GM21515 (cell line): Measurements from ENCODE around the gene EIF3J.
"Not testable (repeated sequence)": the region's sequence is repeated elsewhere in the genome, so short reads cannot be mapped to it uniquely, and the experiment has no call there.

ENCODE experiments used
- ATAC-seq: cut with Tn5 transposase; IDR thresholded peaks from one replicate; pipeline ENCODE4 v1.9.1; 2021; ENCODE audit not compliant: unreplicated experiment

EIF3J gene, protein sequence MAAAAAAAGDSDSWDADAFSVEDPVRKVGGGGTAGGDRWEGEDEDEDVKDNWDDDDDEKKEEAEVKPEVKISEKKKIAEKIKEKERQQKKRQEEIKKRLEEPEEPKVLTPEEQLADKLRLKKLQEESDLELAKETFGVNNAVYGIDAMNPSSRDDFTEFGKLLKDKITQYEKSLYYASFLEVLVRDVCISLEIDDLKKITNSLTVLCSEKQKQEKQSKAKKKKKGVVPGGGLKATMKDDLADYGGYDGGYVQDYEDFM

GRCh38 chr15:44536962-44537734 is at the start of gene EIF3J:
EIF3J (plus strand) TSS chr15:44537147; CDS start chr15:44537195, 48 bp downstream.
- peak; percentile 80 for ATAC-seq

DNA sequence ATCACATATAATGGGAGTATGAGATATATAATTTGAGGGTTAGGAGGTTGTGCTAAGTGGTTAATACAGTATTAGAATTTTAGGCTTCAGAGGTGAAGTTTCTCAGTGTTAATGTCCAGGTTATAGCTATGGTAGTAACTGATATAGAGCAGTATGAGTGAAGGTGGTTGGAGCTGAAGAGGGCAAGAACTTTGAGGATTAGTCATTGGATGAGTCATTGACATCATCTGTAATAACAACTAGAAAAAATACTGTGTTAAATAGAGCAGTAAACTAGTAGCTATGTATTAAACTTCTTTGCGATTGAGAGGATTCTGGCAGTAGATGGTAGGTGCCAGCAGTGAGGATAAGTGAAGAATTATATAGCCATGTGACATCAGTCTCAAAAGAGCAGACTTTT is 47.5 kb upstream of the EIF3J start:
- no peak for ATAC-seq

GRCh38 chr15:44490622-44491021 is 46.3 kb upstream of the EIF3J start:
- ATAC-seq = no peak

- ATAC-seq = no peak
Observed at GRCh38 chr15:44492040-44492439, 44.9 kb upstream of the EIF3J start.

DNA sequence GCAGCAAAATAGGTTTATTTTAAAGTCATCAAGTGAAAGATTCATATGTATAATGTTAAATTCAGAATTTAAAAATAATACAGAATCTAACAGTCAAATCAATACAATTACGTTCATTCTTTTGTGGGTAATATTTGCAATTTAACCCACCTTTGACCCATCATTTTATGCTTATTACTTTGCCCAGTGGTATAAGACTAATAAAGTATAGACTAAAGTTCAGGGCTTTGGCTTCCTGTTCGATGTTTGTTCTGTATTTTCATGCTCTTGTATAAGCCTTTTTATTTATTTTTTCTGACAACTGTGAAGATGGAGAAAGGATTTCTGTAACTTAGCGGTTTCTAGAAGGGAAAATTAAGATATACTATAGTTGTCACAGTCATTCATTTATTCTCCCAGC is 44.3 kb upstream of the EIF3J start:
- no peak for ATAC-seq

DNA sequence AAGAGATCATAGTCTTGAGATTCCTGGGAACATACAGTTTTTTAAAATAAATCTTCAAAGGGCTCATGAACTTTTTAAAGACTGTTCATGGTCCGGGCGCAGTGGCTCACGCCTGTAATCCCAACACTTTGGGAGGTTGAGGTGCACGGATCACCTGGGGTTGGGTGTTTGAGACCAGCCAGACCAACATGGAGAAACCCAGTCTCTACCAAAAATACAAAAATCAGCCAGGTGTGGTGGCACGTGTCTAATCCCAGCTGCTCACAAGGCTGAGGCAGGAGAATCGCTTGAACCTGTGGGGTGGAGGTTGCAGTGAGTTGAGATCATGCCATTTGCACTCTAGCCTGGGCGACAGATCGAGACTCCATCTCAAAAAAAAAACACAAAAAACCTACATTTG is 41.4 kb upstream of the EIF3J start:
- ATAC-seq = no peak

- no peak for ATAC-seq
Observed at GRCh38 chr15:44500555-44500954, 36.4 kb upstream of the EIF3J start.

- no peak for ATAC-seq
Observed at GRCh38 chr15:44501768-44502366, 35.1 kb upstream of the EIF3J start.

GRCh38 chr15:44516436-44516835 is 20.5 kb upstream of the EIF3J start:
- ATAC-seq = no peak

GRCh38 chr15:44519537-44519936 is 17.4 kb upstream of the EIF3J start:
- no peak for ATAC-seq

DNA sequence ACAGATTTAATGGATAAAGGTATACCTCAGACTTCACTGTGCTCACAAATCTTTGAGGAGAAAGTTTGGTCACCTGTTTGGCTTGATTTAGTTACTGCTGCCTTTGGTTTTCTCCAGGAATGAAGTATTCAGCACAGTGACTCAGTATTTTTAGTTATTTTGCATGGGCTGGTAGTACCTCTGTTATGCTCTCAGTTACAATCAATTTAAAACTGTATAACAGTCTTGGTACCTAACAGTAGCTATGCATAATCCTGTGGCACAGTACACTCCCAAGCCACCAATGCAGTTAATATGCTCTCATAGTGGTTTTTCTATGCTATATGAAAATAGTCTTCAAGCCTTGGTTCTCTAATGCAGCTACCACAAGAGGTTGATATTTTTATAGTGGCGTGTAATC is 11.9 kb upstream of the EIF3J start:
- ATAC-seq = no peak

GRCh38 chr15:44527241-44527640 is 9.7 kb upstream of the EIF3J start:
- no peak for ATAC-seq

DNA sequence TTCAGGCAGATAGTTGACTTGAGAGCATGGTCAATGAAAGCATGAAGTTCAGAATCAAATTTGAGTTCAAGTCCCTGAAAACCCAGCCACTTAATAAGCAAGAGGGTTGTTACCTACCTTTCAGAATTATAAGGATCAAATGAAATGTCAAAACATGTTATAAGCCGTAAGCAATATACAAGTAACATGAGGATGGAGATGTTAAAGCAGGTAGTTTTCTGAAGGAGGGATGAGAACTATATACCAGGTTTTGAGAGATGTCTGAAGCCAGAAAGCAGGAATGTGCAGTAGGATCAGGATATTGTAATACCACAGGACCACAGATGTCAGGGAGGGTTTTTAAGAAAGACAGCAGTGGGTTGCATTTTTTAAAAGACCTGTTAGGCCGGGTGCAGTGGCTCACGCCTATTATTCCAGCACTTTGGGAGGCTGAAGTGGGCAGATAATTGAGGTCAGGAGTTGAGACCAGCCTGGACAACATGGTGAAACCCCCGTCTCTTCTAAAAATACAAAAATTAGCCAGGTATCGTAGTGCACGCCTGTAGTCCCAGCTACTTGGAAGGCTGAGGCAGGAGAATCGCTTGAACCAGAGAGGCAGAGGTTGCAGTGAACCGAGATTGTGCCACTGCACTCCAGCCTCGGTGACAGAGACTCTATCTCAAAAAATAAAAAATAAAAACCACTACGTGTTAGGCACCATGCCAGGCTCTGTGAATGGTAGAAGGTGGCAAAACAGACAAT is 6.9 kb upstream of the EIF3J start:
- ATAC-seq = no peak

- ATAC-seq = no peak
Observed at GRCh38 chr15:44530653-44531052, 6.3 kb upstream of the EIF3J start.

GRCh38 chr15:44532275-44532674 is 4.7 kb upstream of the EIF3J start:
- not testable (repeated sequence) for ATAC-seq

DNA sequence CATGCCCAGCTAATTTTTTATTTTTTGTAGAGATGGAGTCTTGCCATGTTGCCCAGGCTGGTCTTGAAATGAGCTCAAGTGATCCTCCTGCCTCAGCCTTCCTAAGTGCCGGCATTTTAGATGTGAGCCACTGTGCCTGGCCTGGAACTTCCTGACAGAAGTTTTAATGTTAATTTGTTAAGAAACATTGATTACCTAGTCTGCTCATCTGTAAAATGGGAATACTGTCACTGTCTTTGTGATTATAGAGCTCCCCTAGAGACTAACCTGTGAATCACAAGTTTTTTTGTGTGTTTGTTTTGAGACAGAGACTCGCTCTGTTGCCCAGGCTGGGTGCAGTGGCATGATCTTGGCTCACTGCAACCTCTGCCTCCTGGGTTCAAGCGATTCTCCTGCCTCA is 4.3 kb upstream of the EIF3J start:
- no peak for ATAC-seq

GRCh38 chr15:44535092-44535491 is 1.9 kb upstream of the EIF3J start:
- ATAC-seq = no peak

DNA sequence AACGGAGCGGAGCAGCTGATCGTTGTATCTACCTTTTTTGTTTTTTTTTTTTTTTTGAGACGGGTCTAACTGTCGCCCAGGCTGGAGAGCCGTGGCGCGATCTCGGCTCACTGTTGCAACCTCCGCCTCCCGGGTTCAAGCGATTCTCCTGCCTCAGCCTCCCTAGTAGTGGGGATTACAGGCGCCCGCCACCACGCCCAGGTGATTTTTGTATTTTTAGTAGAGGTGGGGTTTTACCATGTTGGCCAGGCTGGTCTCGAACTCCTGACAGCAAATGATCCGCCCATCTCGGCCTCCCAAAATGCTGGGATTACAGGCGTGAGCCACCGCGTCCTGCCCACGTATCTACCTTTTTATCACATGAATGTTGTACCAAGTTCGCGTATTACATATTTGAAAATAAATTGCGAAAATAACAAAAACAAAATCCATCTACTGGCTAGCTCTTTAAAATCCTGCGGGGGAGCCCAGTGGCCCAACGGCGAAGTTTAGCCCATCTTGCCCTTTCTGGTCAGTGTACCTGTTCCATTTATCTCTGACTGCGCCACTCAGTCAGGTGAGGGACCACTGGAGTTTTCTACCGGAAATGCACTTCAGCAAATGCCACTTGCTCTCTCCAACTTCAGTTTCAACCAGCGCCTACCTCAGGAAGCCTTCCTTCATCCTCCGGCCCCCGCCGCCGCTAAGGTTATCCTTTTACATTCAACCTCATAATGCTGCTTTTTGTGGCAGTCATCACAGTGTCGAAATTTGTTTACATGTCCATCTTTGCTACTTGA is 1.2 kb upstream of the EIF3J start:
- no peak for ATAC-seq

GRCh38 chr15:44536302-44536961 is 515 bp upstream of the EIF3J start:
- peak; percentile 50 for ATAC-seq

DNA sequence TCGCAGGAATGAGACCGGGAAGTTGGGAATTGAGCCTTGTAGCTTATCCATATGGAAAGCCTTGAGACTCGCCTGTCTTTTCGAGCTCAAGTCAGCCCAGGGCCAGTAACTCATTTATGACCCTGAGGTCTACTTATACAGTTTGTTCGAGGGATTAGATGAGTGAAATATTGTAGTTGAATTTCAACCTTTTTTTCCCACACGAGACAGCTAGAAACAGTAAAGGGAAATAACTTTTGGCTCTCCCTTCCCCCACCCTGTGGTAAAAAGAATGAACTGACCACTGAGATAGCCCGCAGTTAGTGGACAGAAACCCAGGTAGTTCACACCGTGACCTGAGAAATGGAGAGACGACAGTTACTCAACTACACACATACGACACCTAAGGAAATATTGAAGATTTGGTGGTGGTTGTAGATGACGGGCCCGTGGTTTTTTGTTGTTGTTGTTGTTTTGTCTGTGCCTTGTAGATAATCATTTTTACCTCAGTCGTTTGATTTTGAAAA is 841 bp downstream of the EIF3J start:
- no peak for ATAC-seq
